OCI-LY1 (cell line): Measurements from ENCODE around the gene SLC10A1.

Experiments
- H2AFZ ChIP-seq: fragments of 200-600 bp; sonication (generic), shearing (Covaris generic); 2 replicates; pipeline ENCODE4 v1.6.0; 2014; ENCODE audit warnings: antibody characterized with exemption, mild to moderate bottlenecking, low read length
- H3F3A ChIP-seq: fragments of 200-600 bp; sonication (generic), shearing (Covaris generic); 2 replicates; pipeline ENCODE4 v1.6.0; 2014; ENCODE audit warnings: mild to moderate bottlenecking, antibody characterized with exemption, low read length, moderate library complexity; ENCODE audit not compliant: insufficient read depth
- H3K27ac ChIP-seq: fragments of 200-600 bp; sonication (generic); 2 replicates; pipeline ENCODE4 v1.5.1; 2014; ENCODE audit warnings: low read length, mixed run types, mild to moderate bottlenecking, low read depth; ENCODE audit not compliant: poor library complexity, severe bottlenecking
- H3K27me3 ChIP-seq: fragments of 200-600 bp; sonication (generic); 2 replicates; pipeline ENCODE4 v1.6.0; 2014; ENCODE audit warnings: antibody characterized with exemption, mild to moderate bottlenecking, low read length, moderate library complexity; ENCODE audit not compliant: insufficient read depth
- H3K36me3 ChIP-seq: fragments of 200-600 bp; sonication (generic); 2 replicates; pipeline ENCODE4 v1.6.1; 2014; ENCODE audit warnings: mild to moderate bottlenecking, antibody characterized with exemption, low read length, moderate library complexity, mixed read lengths; ENCODE audit not compliant: insufficient read depth
- H3K4me1 ChIP-seq: fragments of 200-600 bp; sonication (generic); 2 replicates; pipeline ENCODE4 v1.5.1; 2014; ENCODE audit warnings: mild to moderate bottlenecking, low read length, moderate library complexity; ENCODE audit not compliant: insufficient read depth, severe bottlenecking
- H3K4me2 ChIP-seq: fragments of 200-600 bp; sonication (generic), shearing (Covaris generic); 2 replicates; pipeline ENCODE4 v1.6.1; 2014; ENCODE audit warnings: low read length
- H3K4me3 ChIP-seq: fragments of 200-600 bp; sonication (generic); 2 replicates; pipeline ENCODE4 v1.5.1; 2014; ENCODE audit warnings: low read length, low read depth, mild to moderate bottlenecking, mixed read lengths; ENCODE audit not compliant: poor library complexity, severe bottlenecking
- H3K79me2 ChIP-seq: fragments of 200-600 bp; shearing (Covaris generic); 2 replicates; pipeline ENCODE4 v1.6.1; 2016; ENCODE audit warnings: mixed run types, low read length, mixed read lengths; ENCODE audit not compliant: insufficient read depth
- H3K9ac ChIP-seq: fragments of 200-600 bp; sonication (generic), shearing (Covaris generic); 2 replicates; pipeline ENCODE4 v1.6.1; 2014; ENCODE audit warnings: mild to moderate bottlenecking, low read length, mixed read lengths
- H3K9me2 ChIP-seq: fragments of 200-600 bp; sonication (generic), shearing (Covaris generic); 2 replicates; pipeline ENCODE4 v1.6.1; 2014; ENCODE audit warnings: low read depth, mild to moderate bottlenecking, low read length, mixed read lengths
- H3K9me3 ChIP-seq: fragments of 200-600 bp; shearing (Covaris generic); 2 replicates; pipeline ENCODE4 v1.6.1; 2014; ENCODE audit warnings: low read length, mixed read lengths
- H4K20me1 ChIP-seq: fragments of 200-600 bp; sonication (generic), shearing (Covaris generic); 2 replicates; pipeline ENCODE4 v1.6.0; 2016; ENCODE audit warnings: mild to moderate bottlenecking, low read length; ENCODE audit not compliant: insufficient read depth
- CTCF ChIP-seq: fragments of 200-600 bp; sonication (generic), shearing (Covaris generic); IDR thresholded peaks from 2 replicates; pipeline ENCODE4 v1.5.1; 2017; ENCODE audit warnings: mild to moderate bottlenecking, antibody characterized with exemption, low read length, moderate library complexity, mixed read lengths
- EZH2 ChIP-seq: fragments of 200-600 bp; sonication (generic), shearing (Covaris generic); IDR thresholded peaks from 2 replicates; pipeline ENCODE4 v1.8.0; 2017; ENCODE audit warnings: borderline replicate concordance, mixed run types, mild to moderate bottlenecking, antibody characterized with exemption, low read length, moderate library complexity, mixed read lengths

The SLC10A1 gene

GRCh38 chr14:69780092-69780491 lies 16.9 kb downstream of the SLC10A1 start:
- Histone ChIP-seq H3K9me3 (no peaks in the 10 kb centered on the region), H3K4me3 (no peak overlapping the region), H3K9ac (no peak overlapping the region), H3K27ac (no peak overlapping the region), H3K79me2 (no peaks in the 10 kb centered on the region), H3K4me2 (no peak overlapping the region), H2AFZ (no peak overlapping the region), H3K36me3 (peaks cover 59% of the 10 kb centered on the region), H3F3A (no peaks in the 10 kb centered on the region), H3K27me3 (no peaks in the 10 kb centered on the region), H3K9me2 (no peaks in the 10 kb centered on the region), H4K20me1 (0 out of 2 replicates have a peak, but pooled peaks cover 2% of the 10 kb centered on the region), H3K4me1 (no peaks in the 10 kb centered on the region)
- TF ChIP-seq CTCF (no peak), EZH2 (no peak)

DNA sequence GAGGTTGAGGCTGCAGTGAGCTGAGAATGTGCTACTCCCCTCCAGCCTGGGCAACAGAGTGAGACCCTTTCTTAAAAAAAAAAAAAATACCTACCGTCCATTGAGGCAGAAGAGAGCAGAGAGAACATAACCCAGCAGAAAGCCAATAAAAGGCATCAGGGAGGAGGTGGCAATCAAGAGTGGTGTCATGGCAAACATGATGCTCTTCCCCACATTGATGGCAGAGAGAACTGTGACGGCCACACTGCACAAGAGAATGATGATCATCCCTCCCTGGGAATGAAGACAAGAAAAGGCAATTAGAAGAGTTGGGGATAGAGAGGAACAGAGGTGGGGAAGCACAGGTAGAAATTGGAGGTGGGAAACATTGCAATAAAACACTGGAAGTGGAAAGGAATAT lies 18.0 kb downstream of the SLC10A1 start:
- Histone ChIP-seq H3K4me3 (no peak overlapping the region), H3K9me3 (no peaks in the 10 kb centered on the region), H3K4me1 (no peaks in the 10 kb centered on the region), H3K9ac (no peak overlapping the region), H3F3A (no peaks in the 10 kb centered on the region), H3K27ac (no peak overlapping the region), H3K36me3 (peaks cover 69% of the 10 kb centered on the region), H2AFZ (no peak overlapping the region), H3K4me2 (no peak overlapping the region), H3K9me2 (no peaks in the 10 kb centered on the region), H3K27me3 (no peaks in the 10 kb centered on the region), H4K20me1 (0 out of 2 replicates have a peak, but pooled peaks cover 2% of the 10 kb centered on the region), H3K79me2 (no peaks in the 10 kb centered on the region)
- TF ChIP-seq EZH2 (no peak), CTCF (no peak)

DNA sequence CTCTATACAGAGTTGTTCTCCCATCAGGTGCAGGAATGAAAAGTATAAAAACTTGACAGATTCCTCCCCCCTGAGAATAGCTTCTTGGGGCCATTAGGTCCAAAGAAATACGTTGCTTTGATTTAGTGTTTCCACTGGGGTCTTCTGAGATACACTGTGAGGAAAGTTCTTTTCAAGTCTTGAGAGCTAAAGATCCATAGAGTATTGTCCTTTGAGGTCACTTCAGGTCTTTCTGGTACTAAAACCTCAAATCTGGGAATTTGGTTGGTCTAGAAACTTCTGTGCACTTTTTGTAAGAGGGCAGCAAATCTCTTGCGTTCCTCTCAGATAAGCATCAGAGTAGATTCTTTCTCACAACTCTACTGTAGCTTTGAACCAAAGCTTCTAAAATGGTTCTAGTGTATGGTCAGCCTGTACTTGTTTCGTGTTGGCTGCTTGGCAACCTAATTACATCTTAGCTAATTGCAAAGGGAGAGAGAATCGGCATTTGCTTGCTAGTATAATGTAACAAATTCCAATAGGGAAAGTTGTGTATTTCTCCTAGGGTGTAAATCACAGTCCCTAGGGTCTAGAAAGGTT lies 20.1 kb downstream of the SLC10A1 start:
- no peaks in the 10 kb centered on the region for H3K79me2 ChIP-seq
- H4K20me1 ChIP-seq = 0 out of 2 replicates have a peak, but pooled peaks cover 2% of the 10 kb centered on the region
- H3K9me2 ChIP-seq = no peaks in the 10 kb centered on the region
- H3K36me3 ChIP-seq = peaks cover 91% of the 10 kb centered on the region
- H3K9ac ChIP-seq = no peak overlapping the region
- H3K4me2 ChIP-seq = no peak overlapping the region
- H3K4me3 ChIP-seq = no peak overlapping the region
- H3K27me3 ChIP-seq = no peaks in the 10 kb centered on the region
- H2AFZ ChIP-seq = no peak overlapping the region
- H3F3A ChIP-seq = peaks cover 8% of the 10 kb centered on the region; the same call in 1 of the 2 replicates
- no peaks in the 10 kb centered on the region for H3K9me3 ChIP-seq
- H3K27ac ChIP-seq = no peak overlapping the region
- TF ChIP-seq CTCF (no peak), EZH2 (no peak)
- H3K4me1 ChIP-seq = no peaks in the 10 kb centered on the region
